Glomerular endothelial cell (primary cell): ENCODE data around the gene MAN1B1. TPM values are rescaled to one million over a fixed set of nuclear protein-coding genes. Genes with fewer than 3 reads are reported as not detected.

Experiments
- total RNA-seq: library from RNA; depleted of rRNA; stranded (reverse); fragments of >200 nt; gene quantifications from 2 replicates; pipeline ENCODE4 v1.2.3, GENCODE V29; 2015

MAN1B1 gene
- total RNA-seq, 1 donor from 2014 or later: 118 TPM

Other genes with a start within 250 kb of the MAN1B1 start
- 0.48 and 1.6 TPM in 2 replicates for gene AJM1, start 244.5 kb upstream of the MAN1B1 start, total RNA-seq
- 153 and 179 TPM in 2 replicates for gene PHPT1, start 237.6 kb upstream of the MAN1B1 start, total RNA-seq
- 1.4 and 3.4 TPM in 2 replicates for gene MAMDC4, start 234.6 kb upstream of the MAN1B1 start, total RNA-seq
- gene EDF1, start 220.7 kb upstream of the MAN1B1 start, total RNA-seq: 496 and 520 TPM in 2 replicates
- 12.2 and 21.9 TPM in 2 replicates for gene TRAF2, start 200.5 kb upstream of the MAN1B1 start, total RNA-seq
- gene FBXW5, start 142.2 kb upstream of the MAN1B1 start, total RNA-seq: 187 and 188 TPM in 2 replicates
- gene C8G, start 141.7 kb upstream of the MAN1B1 start, total RNA-seq: not detected in 2 replicates
- gene LCN12, start 134.7 kb upstream of the MAN1B1 start, total RNA-seq: not detected in 2 replicates
- not detected in 2 replicates for gene PTGDS, start 109.5 kb upstream of the MAN1B1 start, total RNA-seq
- gene LCNL1, start 104.0 kb upstream of the MAN1B1 start, total RNA-seq: not detected in 2 replicates
- gene PAXX, start 94.6 kb upstream of the MAN1B1 start, total RNA-seq: 28.0 and 47.2 TPM in 2 replicates
- gene CLIC3, start 90.4 kb upstream of the MAN1B1 start, total RNA-seq: 0.29 and 2.3 TPM in 2 replicates
- gene ABCA2, start 58.7 kb upstream of the MAN1B1 start, total RNA-seq: 27.2 and 28.4 TPM in 2 replicates
- not detected in 2 replicates for gene FUT7, start 54.9 kb upstream of the MAN1B1 start, total RNA-seq
- 195 and 250 TPM in 2 replicates for gene NPDC1, start 40.8 kb upstream of the MAN1B1 start, total RNA-seq
- not detected in 2 replicates for gene ENTPD2, start 32.9 kb upstream of the MAN1B1 start, total RNA-seq
- gene SAPCD2, start 16.4 kb upstream of the MAN1B1 start, total RNA-seq: 6.1 and 6.7 TPM in 2 replicates
- gene UAP1L1, start 9.5 kb upstream of the MAN1B1 start, total RNA-seq: 17.2 and 30.3 TPM in 2 replicates
- gene DPP7, start 27.7 kb downstream of the MAN1B1 start, total RNA-seq: 154 and 167 TPM in 2 replicates
- not detected in 2 replicates for gene GRIN1, start 52.2 kb downstream of the MAN1B1 start, total RNA-seq
- not detected in 2 replicates for gene LRRC26, start 83.1 kb downstream of the MAN1B1 start, total RNA-seq
- not detected in 2 replicates for gene TMEM210, start 85.1 kb downstream of the MAN1B1 start, total RNA-seq
- gene ANAPC2, start 101.6 kb downstream of the MAN1B1 start, total RNA-seq: 22.9 and 34.2 TPM in 2 replicates
- 91.8 and 109 TPM in 2 replicates for gene SSNA1, start 101.7 kb downstream of the MAN1B1 start, total RNA-seq
- gene TPRN, start 113.8 kb downstream of the MAN1B1 start, total RNA-seq: 10.0 and 10.8 TPM in 2 replicates
- 24.3 and 32.1 TPM in 2 replicates for gene TMEM203, start 118.7 kb downstream of the MAN1B1 start, total RNA-seq
- 10.3 and 12.8 TPM in 2 replicates for gene NDOR1, start 118.7 kb downstream of the MAN1B1 start, total RNA-seq
- 0.76 and 2.9 TPM in 2 replicates for gene RNF208, start 135.3 kb downstream of the MAN1B1 start, total RNA-seq
- 0.41 and 0.78 TPM in 2 replicates for gene CYSRT1, start 138.2 kb downstream of the MAN1B1 start, total RNA-seq
- not detected in 2 replicates for gene RNF224, start 140.5 kb downstream of the MAN1B1 start, total RNA-seq
- gene SLC34A3, start 143.9 kb downstream of the MAN1B1 start, total RNA-seq: not detected in 2 replicates
- gene TUBB4B, start 154.3 kb downstream of the MAN1B1 start, total RNA-seq: 400 and 427 TPM in 2 replicates
- gene STPG3, start 164.3 kb downstream of the MAN1B1 start, total RNA-seq: not detected in 2 replicates
- 48.5 and 63.0 TPM in 2 replicates for gene NELFB, start 168.3 kb downstream of the MAN1B1 start, total RNA-seq
- gene TOR4A, start 190.7 kb downstream of the MAN1B1 start, total RNA-seq: 59.7 and 81.4 TPM in 2 replicates
- 62.5 and 188 TPM in 2 replicates for gene NRARP, start 215.3 kb downstream of the MAN1B1 start, total RNA-seq